Neural cell (in vitro differentiated cells): ENCODE results near the gene GPR65. TPM values are rescaled to one million over a fixed set of nuclear protein-coding genes. Genes with fewer than 3 reads are reported as not detected.

ENCODE experiments used
- H2AFZ ChIP-seq: fragments of 200-600, 300-800 bp; sonication (generic), shearing (Covaris generic); 2 replicates; pipeline ENCODE4 v1.6.0; 2014; ENCODE audit warnings: low read depth, mild to moderate bottlenecking, antibody characterized with exemption, low read length, moderate library complexity
- H3F3A ChIP-seq: fragments of 200-600 bp; shearing (Covaris generic); 2 replicates; pipeline ENCODE4 v1.6.1; 2016; ENCODE audit warnings: mild to moderate bottlenecking, moderate library complexity, mixed read lengths, antibody characterized with exemption, low read length; ENCODE audit not compliant: insufficient read depth, poor library complexity, severe bottlenecking
- H3K27ac ChIP-seq: fragments of 200-600, 300-800 bp; sonication (generic), shearing (Covaris generic); 2 replicates; pipeline ENCODE4 v1.5.1; 2014; ENCODE audit warnings: mild to moderate bottlenecking, low read length, moderate library complexity
- H3K27me3 ChIP-seq: fragments of 300-800, 200-600 bp; sonication (generic), shearing (Covaris generic); 2 replicates; pipeline ENCODE4 v1.6.0; 2014; ENCODE audit warnings: mild to moderate bottlenecking, low read depth, low read length, moderate library complexity; ENCODE audit not compliant: insufficient read depth
- H3K36me3 ChIP-seq: fragments of 300-800, 200-600 bp; sonication (generic), shearing (Covaris generic); 2 replicates; pipeline ENCODE4 v1.5.1; 2014; ENCODE audit warnings: mild to moderate bottlenecking, antibody characterized with exemption, low read length, moderate library complexity; ENCODE audit not compliant: insufficient read depth
- H3K4me2 ChIP-seq: fragments of 300-800, 200-600 bp; sonication (generic), shearing (Covaris generic); 2 replicates; pipeline ENCODE4 v1.6.0; 2014; ENCODE audit warnings: mild to moderate bottlenecking, low read length
- H3K4me3 ChIP-seq: fragments of 300-800, 200-600 bp; sonication (generic), shearing (Covaris generic); 2 replicates; pipeline ENCODE4 v1.5.1; 2014; ENCODE audit warnings: mild to moderate bottlenecking, low read length, moderate library complexity
- H3K79me2 ChIP-seq: fragments of 200-600 bp; shearing (Covaris generic); replicated peaks from 2 replicates; pipeline ENCODE4 v1.6.0; 2014; ENCODE audit warnings: mild to moderate bottlenecking, low read length, moderate library complexity; ENCODE audit not compliant: insufficient read depth
- H3K9ac ChIP-seq: fragments of 300-800, 200-600 bp; sonication (generic), shearing (Covaris generic); 2 replicates; pipeline ENCODE4 v1.6.1; 2016; ENCODE audit warnings: mild to moderate bottlenecking, low read length, mixed read lengths
- H3K9me2 ChIP-seq: fragments of 200-600 bp; shearing (Covaris generic); 2 replicates; pipeline ENCODE4 v1.6.1; 2016; ENCODE audit warnings: mild to moderate bottlenecking, low read length, mixed read lengths; ENCODE audit not compliant: insufficient read depth
- H3K9me3 ChIP-seq: fragments of 200-600, 300-800 bp; sonication (generic), shearing (Covaris generic); 2 replicates; pipeline ENCODE4 v1.6.1; 2016; ENCODE audit warnings: mild to moderate bottlenecking, mixed run types, low read length, moderate library complexity, mixed read lengths
- H4K20me1 ChIP-seq: fragments of 200-600 bp; shearing (Covaris generic); 2 replicates; pipeline ENCODE4 v1.6.1; 2016; ENCODE audit warnings: mild to moderate bottlenecking, mixed run types; ENCODE audit not compliant: insufficient read depth
- EZH2 ChIP-seq: fragments of 200-600, 300-800 bp; shearing (Covaris generic), sonication (generic); IDR thresholded peaks from 2 replicates; pipeline ENCODE4 v1.6.1; 2014; ENCODE audit warnings: antibody characterized with exemption, low read length, borderline replicate concordance, mild to moderate bottlenecking; ENCODE audit not compliant: insufficient read depth, poor library complexity, severe bottlenecking
- MXI1 ChIP-seq: fragments of 450-650 bp; conservative IDR thresholded peaks from 2 replicates; pipeline ENCODE4 v1.6.1; 2014; ENCODE audit warnings: antibody characterized with exemption, mild to moderate bottlenecking; ENCODE audit not compliant: poor library complexity, severe bottlenecking
- POLR2AphosphoS5 ChIP-seq: IDR thresholded peaks from 2 replicates; pipeline ENCODE4 v1.6.1; 2012
- RAD21 ChIP-seq: fragments of 450-650 bp; conservative IDR thresholded peaks from 2 replicates; pipeline ENCODE4 v1.6.1; 2014; ENCODE audit warnings: antibody characterized with exemption, mild to moderate bottlenecking, moderate library complexity
- SMC3 ChIP-seq: fragments of 450-650 bp; conservative IDR thresholded peaks from 2 replicates; pipeline ENCODE4 v1.6.1; 2014; ENCODE audit warnings: antibody characterized with exemption, mild to moderate bottlenecking, moderate library complexity; ENCODE audit not compliant: poor library complexity
- TAF1 ChIP-seq: IDR thresholded peaks from 2 replicates; pipeline ENCODE4 v1.6.1; 2012; ENCODE audit warnings: low read depth
- polyA plus RNA-seq: library from polyadenylated mRNA; depleted of rRNA; stranded (reverse); fragments of >200 nt; gene quantifications from 2 replicates; pipeline ENCODE4 v1.2.3, GENCODE V29; 2014
- TF ChIP-seq, protein P1 (sequence below): IDR thresholded peaks from 2 replicates; pipeline ENCODE4 v1.6.1; 2012; ENCODE audit warnings: borderline replicate concordance
- TF ChIP-seq, protein P2 (sequence below): fragments of 450-650 bp; IDR thresholded peaks from 2 replicates; pipeline ENCODE4 v1.5.1; 2014; ENCODE audit warnings: antibody characterized with exemption, mild to moderate bottlenecking, moderate library complexity; ENCODE audit not compliant: poor library complexity, severe bottlenecking

The GPR65 gene
- polyA plus RNA-seq, 1 donor from 2014 or later: not detected

DNA sequence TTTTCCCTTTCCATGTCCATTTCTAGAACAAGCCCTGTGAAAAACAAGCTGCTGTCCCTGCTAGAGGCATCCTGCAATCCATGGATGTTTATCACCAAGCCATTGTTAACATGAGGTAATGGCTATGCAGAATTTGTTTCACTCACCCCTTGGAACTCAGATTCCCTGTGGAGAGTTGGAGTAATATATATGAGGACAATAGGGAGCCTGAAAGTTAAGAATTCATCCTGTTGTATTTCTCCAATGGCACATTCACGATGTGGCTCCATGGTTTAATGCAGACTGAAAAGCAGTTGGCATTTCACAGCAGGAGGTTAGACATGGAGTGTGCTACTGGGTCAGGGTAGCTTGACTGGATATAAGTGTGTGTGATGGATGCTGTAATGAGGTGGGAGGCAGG lies 32.4 kb downstream of the GPR65 start:
- Histone ChIP-seq H3K4me3 (no peak overlapping the region), H3K4me2 (no peak overlapping the region)

DNA sequence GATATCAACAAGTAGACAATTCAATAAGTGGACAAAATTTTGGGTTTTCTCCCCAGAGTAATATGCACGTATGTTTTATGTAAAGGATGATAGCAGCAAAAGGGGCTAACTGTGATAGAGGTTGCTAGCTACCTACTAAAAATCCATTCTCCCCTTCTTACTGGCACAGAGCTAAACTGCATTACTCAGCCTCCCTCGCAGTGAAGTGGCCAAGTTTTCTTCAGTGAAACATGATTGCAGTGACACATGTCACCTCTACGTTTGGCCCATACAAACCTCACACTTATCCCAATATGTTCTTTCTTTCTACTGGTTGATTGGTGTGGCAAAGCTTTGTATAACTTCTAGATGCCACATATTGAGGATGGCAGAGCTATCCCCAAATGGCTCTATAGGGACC lies 34.3 kb downstream of the GPR65 start:
- Histone ChIP-seq H3K9ac (no peak overlapping the region), H3K9me2 (no peaks in the 10 kb centered on the region), H2AFZ (no peak overlapping the region)

More for the DNA sequence above, 32.4 kb downstream of the GPR65 start:
- Histone ChIP-seq H3K27ac (no peak overlapping the region), H3K9me2 (no peaks in the 10 kb centered on the region), H3K79me2 (no peaks in the 10 kb centered on the region), H2AFZ (no peak overlapping the region), H3K36me3 (no peaks in the 10 kb centered on the region), H3K27me3 (no peaks in the 10 kb centered on the region), H3K9ac (no peak overlapping the region), H3K9me3 (no peaks in the 10 kb centered on the region), H3F3A (no peaks in the 10 kb centered on the region), H4K20me1 (no peaks in the 10 kb centered on the region)
- TF ChIP-seq POLR2AphosphoS5: no peak
- TF ChIP-seq, protein P1, sequence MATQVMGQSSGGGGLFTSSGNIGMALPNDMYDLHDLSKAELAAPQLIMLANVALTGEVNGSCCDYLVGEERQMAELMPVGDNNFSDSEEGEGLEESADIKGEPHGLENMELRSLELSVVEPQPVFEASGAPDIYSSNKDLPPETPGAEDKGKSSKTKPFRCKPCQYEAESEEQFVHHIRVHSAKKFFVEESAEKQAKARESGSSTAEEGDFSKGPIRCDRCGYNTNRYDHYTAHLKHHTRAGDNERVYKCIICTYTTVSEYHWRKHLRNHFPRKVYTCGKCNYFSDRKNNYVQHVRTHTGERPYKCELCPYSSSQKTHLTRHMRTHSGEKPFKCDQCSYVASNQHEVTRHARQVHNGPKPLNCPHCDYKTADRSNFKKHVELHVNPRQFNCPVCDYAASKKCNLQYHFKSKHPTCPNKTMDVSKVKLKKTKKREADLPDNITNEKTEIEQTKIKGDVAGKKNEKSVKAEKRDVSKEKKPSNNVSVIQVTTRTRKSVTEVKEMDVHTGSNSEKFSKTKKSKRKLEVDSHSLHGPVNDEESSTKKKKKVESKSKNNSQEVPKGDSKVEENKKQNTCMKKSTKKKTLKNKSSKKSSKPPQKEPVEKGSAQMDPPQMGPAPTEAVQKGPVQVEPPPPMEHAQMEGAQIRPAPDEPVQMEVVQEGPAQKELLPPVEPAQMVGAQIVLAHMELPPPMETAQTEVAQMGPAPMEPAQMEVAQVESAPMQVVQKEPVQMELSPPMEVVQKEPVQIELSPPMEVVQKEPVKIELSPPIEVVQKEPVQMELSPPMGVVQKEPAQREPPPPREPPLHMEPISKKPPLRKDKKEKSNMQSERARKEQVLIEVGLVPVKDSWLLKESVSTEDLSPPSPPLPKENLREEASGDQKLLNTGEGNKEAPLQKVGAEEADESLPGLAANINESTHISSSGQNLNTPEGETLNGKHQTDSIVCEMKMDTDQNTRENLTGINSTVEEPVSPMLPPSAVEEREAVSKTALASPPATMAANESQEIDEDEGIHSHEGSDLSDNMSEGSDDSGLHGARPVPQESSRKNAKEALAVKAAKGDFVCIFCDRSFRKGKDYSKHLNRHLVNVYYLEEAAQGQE: no peak
- no peak for TF ChIP-seq TAF1
- TF ChIP-seq MXI1: no peak

More for the DNA sequence above, 34.3 kb downstream of the GPR65 start:
- TF ChIP-seq MXI1 (no peak), RAD21 (no peak), EZH2 (no peak), SMC3 (no peak)
- TF ChIP-seq, protein P2, sequence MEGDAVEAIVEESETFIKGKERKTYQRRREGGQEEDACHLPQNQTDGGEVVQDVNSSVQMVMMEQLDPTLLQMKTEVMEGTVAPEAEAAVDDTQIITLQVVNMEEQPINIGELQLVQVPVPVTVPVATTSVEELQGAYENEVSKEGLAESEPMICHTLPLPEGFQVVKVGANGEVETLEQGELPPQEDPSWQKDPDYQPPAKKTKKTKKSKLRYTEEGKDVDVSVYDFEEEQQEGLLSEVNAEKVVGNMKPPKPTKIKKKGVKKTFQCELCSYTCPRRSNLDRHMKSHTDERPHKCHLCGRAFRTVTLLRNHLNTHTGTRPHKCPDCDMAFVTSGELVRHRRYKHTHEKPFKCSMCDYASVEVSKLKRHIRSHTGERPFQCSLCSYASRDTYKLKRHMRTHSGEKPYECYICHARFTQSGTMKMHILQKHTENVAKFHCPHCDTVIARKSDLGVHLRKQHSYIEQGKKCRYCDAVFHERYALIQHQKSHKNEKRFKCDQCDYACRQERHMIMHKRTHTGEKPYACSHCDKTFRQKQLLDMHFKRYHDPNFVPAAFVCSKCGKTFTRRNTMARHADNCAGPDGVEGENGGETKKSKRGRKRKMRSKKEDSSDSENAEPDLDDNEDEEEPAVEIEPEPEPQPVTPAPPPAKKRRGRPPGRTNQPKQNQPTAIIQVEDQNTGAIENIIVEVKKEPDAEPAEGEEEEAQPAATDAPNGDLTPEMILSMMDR: no peak
- TF ChIP-seq, protein P1: no peak
- Histone ChIP-seq H3K9me3 (no peaks in the 10 kb centered on the region), H3K27me3 (no peaks in the 10 kb centered on the region), H3K4me2 (no peak overlapping the region), H3K4me3 (no peak overlapping the region), H3K36me3 (no peaks in the 10 kb centered on the region), H3F3A (no peaks in the 10 kb centered on the region), H3K79me2 (no peaks in the 10 kb centered on the region), H3K27ac (no peak overlapping the region), H4K20me1 (no peaks in the 10 kb centered on the region)
